SK-N-MC (cell line): ENCODE results near the gene PLPP3.

Experiments used
- DNase-seq: peaks from one replicate; pipeline ENCODE4 v3.0.0-alpha.2; 2011; ENCODE audit warnings: low read depth, low spot score
- H3K27ac ChIP-seq: fragments of 200-600 bp; sonication (generic); 2 replicates; pipeline ENCODE4 v1.5.1; 2016; ENCODE audit warnings: mixed run types
- H3K36me3 ChIP-seq: fragments of 200-600 bp; sonication (generic); 2 replicates; pipeline ENCODE4 v1.6.1; 2017; ENCODE audit warnings: antibody characterized with exemption, low read length, mixed read lengths; ENCODE audit not compliant: insufficient read depth
- H3K4me3 ChIP-seq: fragments of 200-600 bp; sonication (generic); 2 replicates; pipeline ENCODE4 v1.5.1; 2016
- H3K9ac ChIP-seq: fragments of 200-600 bp; sonication (generic); 2 replicates; pipeline ENCODE4 v1.8.0; 2017; ENCODE audit warnings: mixed run types, mixed read lengths; ENCODE audit not compliant: insufficient read length
- H3K9me3 ChIP-seq: fragments of 200-600 bp; sonication (generic); 2 replicates; pipeline ENCODE4 v1.6.1; 2017; ENCODE audit warnings: low read depth, mild to moderate bottlenecking, antibody characterized with exemption, low read length, moderate library complexity, mixed read lengths
- EZH2 ChIP-seq: fragments of 200-600 bp; sonication (generic); IDR thresholded peaks from one replicate; pipeline ENCODE4 v1.6.1; 2017; ENCODE audit warnings: antibody characterized with exemption
- FOXP2 ChIP-seq: optimal IDR thresholded peaks from 2 replicates; pipeline ENCODE3; 2011; ENCODE audit warnings: mild to moderate bottlenecking, moderate library complexity; ENCODE audit not compliant: insufficient read depth; ENCODE audit errors: extremely low read length, control extremely low read depth
- POLR2AphosphoS5 ChIP-seq: IDR thresholded peaks from 2 replicates; pipeline ENCODE4 v1.6.1; 2012; ENCODE audit warnings: mild to moderate bottlenecking, low read depth, low read length, borderline replicate concordance

Gene PLPP3

DNA sequence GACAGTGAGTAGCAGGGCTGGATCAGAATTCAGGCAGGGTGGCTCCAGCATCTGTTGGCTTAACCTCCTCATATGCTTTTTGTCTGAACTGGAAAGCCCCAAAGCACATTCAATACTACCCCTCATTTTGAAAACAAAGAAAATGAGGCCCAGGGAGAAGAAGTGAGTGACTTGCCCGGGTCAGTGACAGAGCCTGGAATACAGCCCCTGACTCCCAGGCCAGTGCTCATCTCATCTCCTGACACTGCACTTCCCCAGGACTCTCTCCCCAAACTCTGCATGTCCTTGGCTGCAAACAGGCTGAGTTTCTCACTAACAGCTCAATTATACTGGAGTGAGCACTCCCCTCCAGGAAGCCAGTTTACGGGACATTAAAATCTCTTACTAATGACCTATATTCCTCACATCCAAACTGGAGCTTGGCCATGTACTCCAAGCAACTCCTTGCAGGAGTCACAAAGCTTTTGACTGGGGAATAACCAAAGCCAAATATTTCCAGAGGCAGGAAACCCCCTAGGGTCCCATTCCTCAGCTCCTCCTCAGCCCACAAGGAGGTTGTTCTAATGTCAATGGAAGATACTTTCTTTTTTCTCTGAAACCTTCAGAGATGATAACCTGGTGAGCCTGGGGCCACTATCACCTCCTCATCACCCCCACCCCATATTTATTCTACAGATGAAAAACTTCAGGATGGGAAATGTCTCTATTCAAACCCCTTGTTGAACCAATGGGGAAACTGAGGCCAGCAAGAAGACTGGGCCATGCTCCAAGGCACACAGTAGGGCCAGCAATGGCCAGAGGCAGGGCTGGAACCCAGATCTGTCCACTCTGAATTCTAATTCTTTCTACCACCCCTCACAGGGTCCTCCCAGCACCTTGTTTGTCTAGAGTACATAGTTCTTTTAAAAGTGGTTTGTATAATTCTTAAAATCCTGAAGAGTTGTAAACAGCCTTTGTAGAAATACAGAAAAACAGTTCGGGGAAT lies 127.0 kb downstream of the PLPP3 start:
- H3K4me3 ChIP-seq, result no peak overlapping the region
- no peaks in the 10 kb centered on the region for H3K36me3 ChIP-seq
- H3K9me3 ChIP-seq, result no peaks in the 10 kb centered on the region
- H3K27ac ChIP-seq, result no peak overlapping the region
- DNase-seq, result no peak
- no peak overlapping the region for H3K9ac ChIP-seq
- TF ChIP-seq EZH2 (no peak), POLR2AphosphoS5 (no peak), FOXP2 (no peak)

DNA sequence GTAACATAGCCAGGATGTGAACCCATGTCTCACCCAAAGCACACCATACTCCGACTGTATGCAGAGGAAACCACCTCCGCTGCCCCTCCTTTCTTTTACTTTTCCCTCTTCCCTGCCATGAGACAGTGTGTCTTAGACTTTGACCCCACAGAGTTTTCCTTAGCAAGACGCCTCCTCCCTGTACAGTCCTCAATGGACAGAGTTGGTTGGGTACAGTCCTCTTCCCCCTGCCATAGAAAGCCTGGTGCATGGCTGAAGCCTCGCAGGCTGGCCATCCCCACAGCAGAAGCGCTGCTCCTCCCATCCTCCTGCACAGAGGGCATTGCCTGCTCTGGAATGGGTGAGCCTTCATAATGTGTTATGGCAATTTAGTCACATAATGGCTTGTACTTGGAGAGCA lies 127.9 kb downstream of the PLPP3 start:
- Histone ChIP-seq H3K4me3 (no peak overlapping the region), H3K27ac (no peak overlapping the region), H3K9me3 (no peaks in the 10 kb centered on the region), H3K36me3 (no peaks in the 10 kb centered on the region), H3K9ac (no peak overlapping the region)
- no peak for DNase-seq
- TF ChIP-seq POLR2AphosphoS5 (no peak), FOXP2 (no peak), EZH2 (no peak)

DNA sequence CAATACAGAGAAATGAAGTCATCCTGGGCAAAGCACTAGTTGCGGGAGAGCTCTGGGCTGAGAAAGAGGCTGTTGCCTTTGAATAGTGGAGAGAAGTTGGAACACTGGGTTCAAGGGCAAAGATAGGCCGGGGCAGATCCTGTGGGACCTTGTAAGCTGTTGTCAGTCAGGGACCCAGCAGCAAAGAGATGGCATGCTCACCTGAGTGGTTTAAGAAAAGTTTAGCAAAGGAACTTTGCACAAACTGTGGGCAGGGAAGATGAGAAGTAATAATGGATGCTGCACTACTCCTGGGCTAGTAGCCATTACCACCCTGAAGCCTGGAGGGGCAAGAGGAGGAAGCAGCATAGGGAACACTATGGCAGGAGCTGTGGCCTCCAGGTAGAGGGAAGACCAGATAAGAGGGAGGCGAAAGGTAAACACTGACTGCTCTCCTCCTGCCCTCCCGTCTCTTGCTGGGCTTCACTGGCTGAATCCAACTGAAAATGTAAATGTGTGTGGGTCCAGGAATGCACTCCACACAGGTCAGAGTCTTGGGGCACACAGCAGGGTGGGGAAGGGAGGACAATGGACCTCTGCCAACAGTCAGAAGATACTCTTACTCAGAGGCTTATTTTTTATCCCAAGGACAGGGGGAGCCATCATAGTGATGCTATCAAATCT lies 129.2 kb downstream of the PLPP3 start:
- no peak overlapping the region for H3K27ac ChIP-seq
- H3K36me3 ChIP-seq, result no peaks in the 10 kb centered on the region
- H3K4me3 ChIP-seq, result no peak overlapping the region
- H3K9ac ChIP-seq, result no peak overlapping the region
- H3K9me3 ChIP-seq, result no peaks in the 10 kb centered on the region
- DNase-seq, result no peak
- no peak for TF ChIP-seq POLR2AphosphoS5
- no peak for TF ChIP-seq EZH2
- no peak for TF ChIP-seq FOXP2

DNA sequence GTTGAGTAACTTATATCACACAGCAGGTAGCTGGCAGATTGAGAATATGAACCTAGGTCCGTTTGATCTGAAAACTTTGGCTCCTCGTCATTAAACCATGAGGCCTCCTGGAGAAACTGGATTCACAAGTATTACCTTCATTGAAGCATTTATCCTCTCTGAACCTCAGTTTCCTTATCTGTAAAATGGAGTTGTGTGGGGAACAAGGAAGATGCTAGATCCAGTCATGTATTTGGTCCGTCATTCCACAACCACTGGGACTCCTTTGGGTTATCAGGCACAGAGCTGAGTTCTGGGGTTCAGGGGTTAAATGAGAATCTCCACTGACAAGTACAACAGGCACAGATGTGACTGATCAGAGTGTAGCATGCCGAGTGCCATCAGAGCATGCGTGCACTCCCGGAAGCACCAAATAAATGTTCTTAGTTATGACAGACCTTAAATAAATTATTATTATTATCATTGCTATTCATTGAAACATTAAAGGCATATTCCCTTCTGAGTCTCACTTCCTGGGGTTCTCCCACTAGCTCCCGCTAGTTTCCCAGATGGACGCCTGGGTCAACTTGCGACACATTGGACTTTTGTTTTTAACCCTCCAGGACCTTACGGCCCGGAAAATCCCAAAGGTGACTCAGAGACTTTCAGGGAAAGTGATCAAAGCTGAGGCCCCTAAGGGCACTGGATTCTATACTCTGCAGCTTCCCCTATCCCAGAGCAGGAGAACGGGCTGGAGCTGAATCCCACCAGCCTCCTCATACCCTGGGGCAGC lies 130.6 kb downstream of the PLPP3 start:
- no peaks in the 10 kb centered on the region for H3K9me3 ChIP-seq
- H3K9ac ChIP-seq, result no peak overlapping the region
- H3K4me3 ChIP-seq, result no peak overlapping the region
- H3K27ac ChIP-seq, result no peak overlapping the region
- no peak for DNase-seq
- H3K36me3 ChIP-seq, result no peaks in the 10 kb centered on the region
- TF ChIP-seq FOXP2 (no peak), EZH2 (no peak)

DNA sequence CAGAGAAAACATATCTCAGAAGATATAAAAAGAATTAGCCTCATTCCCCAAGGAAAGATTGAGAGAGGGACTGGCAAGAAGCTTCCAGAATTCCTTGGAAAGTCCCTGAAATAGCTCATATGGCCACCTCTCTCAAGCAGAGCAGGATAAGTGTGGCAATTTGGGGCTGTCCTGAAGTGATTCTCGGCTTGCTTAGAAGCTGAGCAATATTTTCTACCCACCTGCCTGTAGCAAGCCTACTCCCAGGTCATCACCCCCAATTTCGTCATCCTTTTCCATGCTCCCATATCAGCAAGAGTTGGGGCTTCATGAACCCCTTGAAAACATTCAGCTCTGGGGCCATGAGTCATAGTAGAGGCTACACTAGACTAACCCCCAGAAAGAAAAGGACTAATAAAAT lies 131.5 kb downstream of the PLPP3 start:
- Histone ChIP-seq H3K9ac (no peak overlapping the region), H3K9me3 (no peaks in the 10 kb centered on the region), H3K4me3 (no peak overlapping the region), H3K27ac (no peak overlapping the region), H3K36me3 (no peaks in the 10 kb centered on the region)
- no peak for TF ChIP-seq POLR2AphosphoS5
- TF ChIP-seq EZH2, result no peak
- TF ChIP-seq FOXP2, result no peak
- DNase-seq, result no peak

DNA sequence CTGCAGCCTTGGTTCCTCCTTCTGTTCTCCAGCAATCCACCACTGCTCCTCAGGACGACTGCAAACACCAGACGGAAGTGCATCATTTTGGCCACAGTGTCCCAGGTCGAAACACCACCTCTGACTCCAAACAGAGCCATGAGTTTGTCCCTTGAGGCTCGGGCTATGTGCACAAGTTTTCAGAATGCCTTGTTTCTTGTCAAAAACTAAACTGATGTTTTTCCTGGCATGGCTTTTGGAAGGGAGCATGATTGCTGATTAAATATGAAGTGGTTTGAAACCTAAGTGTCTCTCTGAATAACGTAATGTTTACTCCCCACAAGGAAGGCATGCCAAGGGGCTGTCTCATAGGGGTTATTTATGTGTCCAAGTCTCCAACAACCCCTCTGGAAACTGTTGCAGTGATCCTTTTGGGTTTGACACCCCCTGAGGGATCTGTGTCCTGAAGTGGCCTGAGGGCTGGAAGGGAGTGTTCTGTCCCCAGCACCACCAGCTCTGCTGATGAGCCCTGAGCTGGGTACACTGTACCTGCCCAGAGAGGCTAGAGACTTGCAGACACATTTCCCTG lies 132.7 kb downstream of the PLPP3 start:
- TF ChIP-seq FOXP2 (no peak), EZH2 (no peak), POLR2AphosphoS5 (no peak)
- Histone ChIP-seq H3K4me3 (no peak overlapping the region), H3K27ac (no peak overlapping the region), H3K36me3 (no peaks in the 10 kb centered on the region), H3K9me3 (no peaks in the 10 kb centered on the region), H3K9ac (no peak overlapping the region)
- DNase-seq, result no peak

DNA sequence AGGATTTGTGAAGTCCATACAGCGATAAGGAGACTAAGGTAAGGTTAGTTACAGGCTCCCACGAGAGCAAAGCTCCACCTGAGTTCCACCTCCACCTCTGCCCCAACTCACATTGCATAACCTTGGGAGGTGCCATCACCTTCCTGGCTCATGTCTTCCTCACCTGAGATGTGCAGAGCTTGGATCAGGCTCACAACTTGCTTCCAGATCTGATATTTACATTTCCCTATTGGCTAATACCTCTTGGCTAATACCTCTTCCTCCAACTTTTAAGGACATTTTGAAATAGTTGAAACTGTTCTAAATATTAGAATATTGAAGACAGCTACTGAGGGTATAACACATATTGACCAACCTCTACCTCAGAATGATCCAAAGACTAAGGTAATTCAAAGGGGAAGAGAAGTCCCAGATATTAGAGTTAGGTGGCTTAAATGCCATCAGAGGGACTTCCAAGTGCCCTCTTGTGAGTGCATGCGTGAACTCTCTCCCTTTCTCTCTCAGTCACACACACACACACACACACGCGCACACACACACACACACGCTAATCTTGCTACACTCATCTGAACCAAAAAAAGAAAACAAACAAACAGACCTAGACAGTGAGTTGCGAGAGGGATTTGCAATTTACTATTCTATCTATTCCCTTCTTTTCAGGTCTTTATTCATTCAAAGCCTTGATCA lies 134.3 kb downstream of the PLPP3 start:
- Histone ChIP-seq H3K4me3 (no peak overlapping the region), H3K27ac (no peak overlapping the region), H3K36me3 (no peaks in the 10 kb centered on the region), H3K9me3 (no peaks in the 10 kb centered on the region), H3K9ac (no peak overlapping the region)
- no peak for DNase-seq
- no peak for TF ChIP-seq EZH2
- no peak for TF ChIP-seq POLR2AphosphoS5
- TF ChIP-seq FOXP2, result no peak
